Tibial artery (tissue), 4 donors: ENCODE results near the gene AGMO.

ENCODE experiments used
- DNase-seq, 2 donors: peaks; one replicate each; pipeline ENCODE4 v3.0.0-alpha.2; 2019
- H3K27ac ChIP-seq, 2 donors: fragments of 200-600 bp; sonication (generic) in 1 of 2; 1 replicate in 1 of 2; 2 replicates in 1 of 2; pipeline ENCODE4 v1.5.1; 2018 to 2019; ENCODE audit warnings: mild to moderate bottlenecking in 1 of 2
- H3K27me3 ChIP-seq, 2 donors: fragments of 200-600 bp; sonication (generic) in 1 of 2; one replicate each; pipeline versions ENCODE4 v1.5.1 to v1.6.0; 2016 to 2019
- H3K36me3 ChIP-seq, 3 donors: fragments of 200-600 bp; sonication (generic) in 2 of 3; one replicate each; pipeline ENCODE4 v1.5.1; 2016 to 2019; ENCODE audit warnings: mild to moderate bottlenecking in 2 of 3
- H3K4me1 ChIP-seq, 4 donors: fragments of 200-600 bp; sonication (generic) in 2 of 4; 1 replicate in 3 of 4; 2 replicates in 1 of 4; pipeline ENCODE4 v1.5.1; 2016 to 2019
- H3K4me3 ChIP-seq, 2 donors: fragments of 200-600 bp; sonication (generic) in 1 of 2; 1 replicate in 1 of 2; 2 replicates in 1 of 2; pipeline ENCODE4 v1.5.1; 2018 to 2019; ENCODE audit warnings: mild to moderate bottlenecking in 2 of 2
- H3K9me3 ChIP-seq, 3 donors: fragments of 200-600 bp; sonication (generic) in 1 of 3; one replicate each; pipeline ENCODE4 v1.5.1; 2016 to 2019
- CTCF ChIP-seq, 2 experiments: fragments of 200-600 bp in 1 of 2; fragments of 450-650 bp in 1 of 2; IDR thresholded peaks; one replicate each; pipeline ENCODE4 v1.5.1; 2017 to 2019; ENCODE audit warnings: antibody characterized with exemption in 2 of 2, mild to moderate bottlenecking in 1 of 2, moderate library complexity in 1 of 2
- intact Hi-C: fragments of 100-400 bp; cut with DNase I; formaldehyde crosslinking; loops from one replicate; pipeline ENCODE4 v1.15.0; 2023; ENCODE audit warnings: low total_unique reads

Gene AGMO

DNA sequence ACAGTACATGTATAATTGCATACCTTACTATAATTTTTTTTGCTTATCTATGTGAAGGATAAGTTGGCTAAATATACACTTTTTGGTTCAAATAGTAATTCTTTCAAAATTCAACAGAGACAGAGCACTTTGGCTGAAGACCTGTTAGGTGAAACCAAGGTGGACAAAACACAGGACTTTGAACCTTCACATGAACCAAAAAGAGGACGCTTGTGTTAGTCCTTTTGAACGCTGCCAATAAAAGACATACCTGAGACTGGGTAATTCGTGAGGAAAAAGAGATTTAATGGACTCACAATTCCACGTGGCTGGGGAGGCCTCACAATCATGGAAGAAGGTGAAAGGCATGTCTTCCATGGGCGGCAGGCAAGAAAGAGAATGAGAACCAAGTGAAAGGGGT lies 4.7 kb upstream of the AGMO start:
- Histone ChIP-seq H3K4me3 (no peak overlapping the region), H3K27ac (no peak overlapping the region), H3K27me3 (no peaks in the 10 kb centered on the region), H3K9me3 (no peaks in the 10 kb centered on the region), H3K4me1 (no peaks in the 10 kb centered on the region), H3K36me3 (no peaks in the 10 kb centered on the region)
- intact Hi-C loops, result no loop called here
- DNase-seq, result no peak
- TF ChIP-seq CTCF (IDR thresholded peaks at IDR 0.05), result no peak

GRCh38 chr7:15560968-15561367 lies 847 bp downstream of the AGMO start:
- no peak for DNase-seq
- Histone ChIP-seq H3K36me3 (no peaks in the 10 kb centered on the region), H3K27ac (peak overlapping the region; percentile 26 to 61), H3K4me1 (peaks cover 0 to 37% (median 3%) of the 10 kb centered on the region in 4 donors), H3K4me3 (peak overlapping the region; percentile 23 to 33), H3K9me3 (no peaks in the 10 kb centered on the region), H3K27me3 (no peaks in the 10 kb centered on the region)
- TF ChIP-seq CTCF (IDR thresholded peaks at IDR 0.05), result no peak
- intact Hi-C loops, result no loop called here

GRCh38 chr7:15559416-15559928 lies 2.3 kb downstream of the AGMO start:
- no peaks in the 10 kb centered on the region for H3K27me3 ChIP-seq
- H3K4me3 ChIP-seq, result no peak overlapping the region
- intact Hi-C loops, result no loop called here
- H3K9me3 ChIP-seq, result no peaks in the 10 kb centered on the region
- no peaks in the 10 kb centered on the region for H3K36me3 ChIP-seq
- peaks cover 0 to 37% (median 3%) of the 10 kb centered on the region in 4 donors for H3K4me1 ChIP-seq
- H3K27ac ChIP-seq, result peak overlapping the region in 1 of 2 donors; percentile 42
- no peak for DNase-seq
- TF ChIP-seq CTCF (IDR thresholded peaks at IDR 0.05), result no peak

DNA sequence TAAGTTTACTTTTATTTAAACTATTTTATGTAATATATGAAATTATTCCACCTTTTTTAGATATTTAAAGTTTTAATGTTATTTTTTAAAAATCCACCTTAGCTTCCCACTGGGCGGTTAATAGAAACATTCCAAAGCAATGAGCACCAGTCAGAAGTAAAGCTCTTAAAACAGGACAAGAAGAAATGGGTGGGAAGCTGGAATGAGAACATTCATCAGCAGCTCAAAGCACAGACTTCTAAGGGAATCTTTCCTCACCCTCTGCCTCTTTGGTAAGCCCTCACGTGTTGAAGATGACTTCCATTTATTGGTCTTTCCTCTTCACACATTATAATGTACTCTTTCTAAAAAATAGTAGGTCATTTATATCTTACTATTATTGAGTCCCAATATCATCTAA lies 3.1 kb downstream of the AGMO start:
- no peak for DNase-seq
- intact Hi-C loops, result no loop called here
- no peak for TF ChIP-seq CTCF (IDR thresholded peaks at IDR 0.05)
- Histone ChIP-seq H3K4me3 (no peak overlapping the region), H3K27ac (peak overlapping the region in 1 of 2 donors; percentile 42), H3K36me3 (no peaks in the 10 kb centered on the region), H3K9me3 (no peaks in the 10 kb centered on the region), H3K27me3 (no peaks in the 10 kb centered on the region), H3K4me1 (peaks cover 0 to 37% (median 3%) of the 10 kb centered on the region in 4 donors)

DNA sequence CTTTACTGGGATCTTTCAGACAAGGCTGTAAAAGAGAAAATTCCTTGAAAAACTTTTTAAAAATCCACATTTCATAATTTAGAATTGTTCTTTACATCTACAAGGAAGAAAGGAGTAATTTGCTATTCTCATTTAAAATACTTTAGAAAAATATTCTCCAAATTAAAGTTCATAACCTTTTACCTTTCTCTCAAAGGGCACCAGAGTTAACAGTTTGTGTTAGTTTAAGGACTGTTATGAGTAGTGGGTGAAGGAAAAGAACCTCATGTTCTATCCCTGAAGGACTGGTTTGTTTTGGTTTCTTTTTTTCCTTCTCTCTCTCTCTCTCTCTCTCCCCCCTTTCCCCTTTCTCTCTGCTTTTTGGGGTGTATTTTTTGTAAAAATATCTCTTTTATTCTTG lies 4.1 kb downstream of the AGMO start:
- intact Hi-C loops, result no loop called here
- no peaks in the 10 kb centered on the region for H3K9me3 ChIP-seq
- no peak for TF ChIP-seq CTCF (IDR thresholded peaks at IDR 0.05)
- peaks cover 0 to 37% (median 3%) of the 10 kb centered on the region in 4 donors for H3K4me1 ChIP-seq
- H3K4me3 ChIP-seq, result peak overlapping the region in 1 of 2 donors; percentile 15
- no peak for DNase-seq
- H3K27me3 ChIP-seq, result no peaks in the 10 kb centered on the region
- peak overlapping the region; percentile 16 to 42 for H3K27ac ChIP-seq
- no peaks in the 10 kb centered on the region for H3K36me3 ChIP-seq

GRCh38 chr7:15557186-15557585 lies 4.6 kb downstream of the AGMO start:
- intact Hi-C loops, result no loop called here
- no peaks in the 10 kb centered on the region for H3K27me3 ChIP-seq
- TF ChIP-seq CTCF (IDR thresholded peaks at IDR 0.05), result no peak
- no peaks in the 10 kb centered on the region for H3K9me3 ChIP-seq
- no peak for DNase-seq
- peaks cover 0 to 37% (median 3%) of the 10 kb centered on the region in 4 donors for H3K4me1 ChIP-seq
- H3K36me3 ChIP-seq, result no peaks in the 10 kb centered on the region
- peak overlapping the region in 1 of 2 donors; percentile 15 for H3K4me3 ChIP-seq
- peak overlapping the region; percentile 16 to 42 for H3K27ac ChIP-seq
